Skin epidermis (tissue), 12 donors: Measurements from ENCODE around the gene PHACTR3.

Experiments
- H3K27ac ChIP-seq, 21 experiments: fragments of 200-600 bp; sonication (generic) in 11 of 21; one replicate each; pipeline ENCODE4 v1.5.0; 2020; ENCODE audit warnings: mild to moderate bottlenecking in 3 of 21, inconsistent platforms in 2 of 21, moderate library complexity in 2 of 21
- H3K4me3 ChIP-seq, 7 experiments: fragments of 200-600 bp; sonication (generic) in 2 of 7; one replicate each; pipeline ENCODE4 v1.5.0; 2020; ENCODE audit warnings: inconsistent platforms in 2 of 7, mild to moderate bottlenecking in 2 of 7, moderate library complexity in 1 of 7

PHACTR3 gene

DNA sequence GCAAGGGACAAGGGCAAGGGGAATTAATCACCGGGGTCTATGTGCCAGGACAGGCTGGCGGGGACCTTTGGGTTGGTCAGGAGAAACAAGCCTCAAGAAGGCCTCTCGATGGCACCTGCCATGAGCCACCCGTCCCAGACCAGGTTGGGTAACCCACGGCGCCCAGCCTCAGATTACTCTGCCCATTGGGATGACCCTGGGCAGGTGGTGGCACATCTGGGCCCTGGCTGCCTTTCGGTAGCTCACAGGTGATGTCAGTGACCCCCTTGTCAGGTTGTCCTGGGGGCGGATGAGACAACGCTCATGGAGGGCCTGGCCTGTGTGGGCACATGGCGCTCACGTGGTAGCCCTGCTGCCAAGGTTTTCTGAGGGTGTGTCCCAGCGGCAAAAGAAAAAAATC lies 176.9 kb downstream of the PHACTR3 start:
- H3K27ac ChIP-seq: no peak overlapping the region
- no peak overlapping the region for H3K4me3 ChIP-seq

DNA sequence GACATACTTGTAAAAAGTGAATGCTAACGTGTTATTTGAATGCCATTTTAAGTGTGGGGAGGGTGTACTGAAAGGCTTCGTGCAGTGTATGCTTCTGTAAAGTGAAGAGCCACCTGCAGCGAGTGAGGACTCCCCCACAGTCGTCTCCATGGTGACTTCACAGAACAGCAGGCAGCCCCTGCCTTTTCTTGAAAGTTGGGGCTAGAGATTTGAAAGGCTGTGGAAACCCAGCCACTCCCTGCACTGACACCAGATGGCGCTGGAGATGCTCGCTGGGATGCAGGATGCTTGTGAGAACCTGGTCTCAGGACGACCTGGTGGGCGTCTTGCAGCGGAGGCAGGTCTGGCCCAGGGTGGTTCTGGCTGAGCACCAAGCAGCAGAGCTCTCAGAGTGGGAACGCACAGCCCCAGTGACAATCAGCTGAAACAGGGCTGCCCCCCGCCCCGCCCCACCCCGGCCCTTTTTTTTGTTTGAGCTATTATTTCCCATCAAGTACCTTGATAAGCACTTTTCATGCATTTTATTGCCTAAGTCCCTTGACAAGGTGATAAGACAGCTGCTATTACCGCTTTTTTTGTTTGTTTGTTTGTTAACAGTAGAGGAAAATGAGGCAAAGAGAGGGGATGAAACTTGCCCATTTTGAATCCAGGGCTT lies 178.8 kb downstream of the PHACTR3 start:
- Histone ChIP-seq H3K4me3 (no peak overlapping the region), H3K27ac (no peak overlapping the region)

DNA sequence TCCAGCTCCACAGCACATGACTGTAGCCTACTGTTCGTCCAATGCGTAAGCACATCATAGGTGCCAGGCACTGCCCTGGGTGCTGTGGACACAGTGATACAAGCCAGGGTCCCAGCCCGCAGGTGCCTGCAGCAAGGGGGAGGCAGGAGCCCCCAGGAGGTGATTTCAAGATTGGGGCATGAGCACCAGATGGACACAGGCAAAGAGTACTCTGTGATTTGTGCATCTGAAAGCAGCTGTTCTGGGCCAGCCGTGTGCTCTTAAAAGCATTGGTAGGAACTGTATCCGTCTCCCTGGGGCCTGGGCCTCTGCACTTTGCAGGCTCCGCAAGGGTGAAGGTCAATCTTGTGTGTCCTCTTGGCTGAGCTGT lies 179.3 kb downstream of the PHACTR3 start:
- H3K4me3 ChIP-seq: no peak overlapping the region
- no peak overlapping the region for H3K27ac ChIP-seq

DNA sequence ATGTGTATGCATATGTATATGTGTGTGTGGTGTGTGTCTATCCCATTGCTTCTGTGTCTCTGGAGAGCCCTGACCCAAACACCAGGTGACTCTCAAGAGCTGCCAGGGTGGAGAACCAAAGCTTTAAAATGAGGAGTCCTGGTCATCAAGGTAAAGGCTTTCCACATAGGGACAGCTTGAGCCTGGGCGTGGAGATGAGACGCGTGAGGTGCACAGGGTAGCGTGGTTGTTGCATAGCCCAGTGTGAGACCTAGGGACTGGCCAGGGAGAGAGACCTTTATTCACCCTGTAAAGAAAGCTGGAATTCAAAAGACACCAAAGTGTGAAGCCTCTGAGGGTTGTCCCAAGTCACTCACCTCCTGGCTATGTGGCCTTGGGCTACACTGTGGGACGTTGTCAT lies 180.0 kb downstream of the PHACTR3 start:
- H3K4me3 ChIP-seq: no peak overlapping the region
- no peak overlapping the region for H3K27ac ChIP-seq

DNA sequence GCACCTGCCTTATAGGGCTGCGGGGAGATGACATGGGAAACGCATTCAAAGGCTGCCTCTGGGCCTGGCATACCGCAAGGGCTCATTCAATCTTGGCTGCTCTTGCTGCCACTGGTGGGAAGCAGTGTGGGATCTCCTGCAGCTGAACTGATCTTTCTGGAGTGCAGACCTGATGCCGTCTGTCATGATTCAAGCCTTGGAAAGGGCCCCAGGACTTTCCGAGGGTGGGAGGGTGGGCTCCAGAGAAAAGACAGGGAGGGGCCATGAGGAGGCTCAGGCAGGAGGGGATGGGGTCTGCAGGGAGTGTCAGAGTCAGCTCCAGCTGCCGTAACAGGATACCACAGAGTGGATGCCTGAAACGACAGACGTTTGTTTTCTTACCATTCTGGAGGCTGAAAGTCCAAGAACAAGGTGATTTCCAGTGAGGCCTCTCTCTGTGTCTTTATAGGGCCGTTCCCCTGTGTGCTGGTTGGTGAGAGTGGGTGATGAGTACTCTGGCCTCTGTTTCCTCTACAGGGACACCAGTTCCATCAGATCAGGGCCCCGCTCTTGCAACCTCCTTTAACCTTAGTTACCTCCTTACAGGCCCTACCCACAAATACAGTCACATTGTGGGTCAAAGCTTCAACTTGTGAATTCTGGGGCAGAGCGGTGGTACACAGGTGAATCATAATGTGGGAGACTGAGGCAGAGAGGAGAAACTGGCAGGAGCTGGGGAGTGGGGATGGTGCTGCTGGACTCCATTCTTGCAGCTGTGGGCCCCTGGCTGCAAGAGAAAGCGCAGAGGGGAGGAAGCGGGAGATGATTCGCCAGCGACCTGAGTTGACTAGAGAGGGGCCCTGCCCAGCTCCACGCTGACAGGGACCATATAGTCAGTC lies 180.7 kb downstream of the PHACTR3 start:
- Histone ChIP-seq H3K27ac (no peak overlapping the region), H3K4me3 (no peak overlapping the region)

DNA sequence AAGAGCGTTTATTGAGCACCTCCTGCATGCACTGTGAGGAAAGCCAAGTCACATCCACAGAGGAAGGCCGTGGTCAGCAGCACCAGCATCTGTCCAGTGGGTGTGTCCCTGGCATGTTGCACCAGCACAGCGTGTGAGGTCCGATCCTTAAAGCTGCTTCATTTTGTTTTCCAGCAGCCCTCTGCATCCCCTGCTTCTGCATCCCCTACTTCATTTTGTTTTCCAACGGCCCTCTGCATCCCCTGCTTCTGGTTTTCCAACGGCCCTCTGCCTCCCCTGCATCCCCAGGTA lies 181.3 kb downstream of the PHACTR3 start:
- Histone ChIP-seq H3K4me3 (no peak overlapping the region), H3K27ac (no peak overlapping the region)

DNA sequence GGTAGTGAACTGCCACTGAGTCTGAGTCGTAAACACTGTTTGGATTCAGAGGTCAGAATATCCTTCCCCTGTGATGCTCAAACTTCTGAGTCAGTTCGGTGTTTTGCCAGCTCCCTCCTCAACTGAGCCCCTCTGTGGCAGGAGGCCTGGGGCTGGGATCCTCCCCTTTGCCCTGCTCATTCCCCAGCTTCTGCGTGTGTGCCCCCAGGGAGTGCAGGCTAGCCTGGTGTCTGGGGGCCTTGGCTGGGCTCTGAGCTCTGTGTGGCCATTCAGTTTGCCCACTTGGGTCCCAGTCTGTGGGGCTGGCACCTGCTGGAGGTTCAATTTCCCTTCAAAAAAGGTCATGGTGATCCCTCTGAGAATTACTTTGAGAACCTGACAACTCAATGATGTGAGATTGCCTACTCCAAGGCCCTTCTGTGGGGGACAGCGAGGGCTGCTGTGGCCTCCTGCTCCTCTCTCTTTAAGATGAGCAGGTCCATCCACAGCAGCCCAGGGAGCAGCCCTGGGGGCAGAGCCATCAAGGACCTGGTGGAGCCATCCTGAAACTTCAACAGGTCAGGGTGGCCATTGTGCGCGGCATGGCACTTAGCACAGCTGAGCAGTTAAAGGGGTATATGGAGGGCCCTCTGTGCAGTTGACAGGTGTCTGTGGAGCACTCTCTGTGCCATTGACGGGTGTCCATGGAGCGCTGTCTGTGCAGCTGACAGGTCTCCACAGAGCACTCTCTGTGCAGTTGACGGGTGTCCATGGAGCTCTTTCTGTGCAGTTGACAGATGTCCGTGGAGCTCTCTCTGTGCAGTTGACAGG lies 181.9 kb downstream of the PHACTR3 start:
- no peak overlapping the region for H3K27ac ChIP-seq
- no peak overlapping the region for H3K4me3 ChIP-seq

DNA sequence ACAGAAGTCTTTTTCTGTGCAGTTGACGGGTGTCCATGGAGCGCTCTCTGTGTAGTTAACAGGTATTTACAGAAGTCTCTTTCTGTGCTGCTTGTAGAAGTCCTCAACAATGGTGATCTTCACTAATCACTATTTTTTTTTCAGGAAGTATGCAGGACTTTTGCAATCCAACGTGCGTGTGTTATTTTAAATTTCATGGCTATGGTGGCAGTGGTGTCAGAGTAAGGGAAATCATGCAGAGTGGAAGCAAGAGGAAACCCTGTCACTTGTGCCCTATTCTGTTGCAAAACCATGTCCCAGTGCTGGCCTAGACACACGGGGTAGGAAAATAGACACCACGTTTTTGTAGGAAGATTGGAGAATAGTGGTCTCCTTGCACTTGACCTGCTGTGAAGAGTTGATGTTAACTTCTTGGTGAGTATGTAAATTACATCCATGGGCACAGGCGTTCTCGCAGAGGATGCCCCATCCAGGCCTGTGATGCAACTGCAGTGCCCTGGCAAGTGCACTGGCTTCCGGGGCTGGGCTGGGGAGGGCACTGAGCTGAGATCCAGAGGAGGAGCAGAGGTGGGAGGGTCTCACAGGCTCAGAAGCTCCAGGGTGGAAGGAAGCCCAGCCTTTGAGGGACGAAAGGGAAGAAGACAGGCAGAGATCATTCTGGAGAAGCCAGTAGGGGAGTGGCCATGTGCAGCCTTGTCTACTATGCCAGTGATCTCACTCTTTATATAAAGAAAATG lies 182.6 kb downstream of the PHACTR3 start:
- no peak overlapping the region for H3K4me3 ChIP-seq
- no peak overlapping the region for H3K27ac ChIP-seq

DNA sequence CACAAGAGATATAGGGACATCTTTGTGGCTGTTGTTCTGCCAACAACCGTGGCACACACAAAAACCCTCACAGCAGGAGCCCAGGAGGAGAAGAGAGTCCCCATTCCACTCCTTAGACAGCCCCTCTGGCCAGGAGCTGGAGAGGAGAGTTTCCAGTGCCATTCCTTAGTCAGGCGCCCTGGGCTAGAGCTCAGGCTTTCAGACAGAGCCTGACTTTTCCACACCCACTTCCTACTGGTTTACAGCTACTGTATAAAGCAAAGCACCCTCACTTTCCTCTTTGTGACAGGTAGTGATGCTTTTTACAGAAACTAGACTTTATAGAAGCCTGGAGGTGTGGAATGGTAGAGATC lies 183.2 kb downstream of the PHACTR3 start:
- Histone ChIP-seq H3K27ac (no peak overlapping the region), H3K4me3 (no peak overlapping the region)

DNA sequence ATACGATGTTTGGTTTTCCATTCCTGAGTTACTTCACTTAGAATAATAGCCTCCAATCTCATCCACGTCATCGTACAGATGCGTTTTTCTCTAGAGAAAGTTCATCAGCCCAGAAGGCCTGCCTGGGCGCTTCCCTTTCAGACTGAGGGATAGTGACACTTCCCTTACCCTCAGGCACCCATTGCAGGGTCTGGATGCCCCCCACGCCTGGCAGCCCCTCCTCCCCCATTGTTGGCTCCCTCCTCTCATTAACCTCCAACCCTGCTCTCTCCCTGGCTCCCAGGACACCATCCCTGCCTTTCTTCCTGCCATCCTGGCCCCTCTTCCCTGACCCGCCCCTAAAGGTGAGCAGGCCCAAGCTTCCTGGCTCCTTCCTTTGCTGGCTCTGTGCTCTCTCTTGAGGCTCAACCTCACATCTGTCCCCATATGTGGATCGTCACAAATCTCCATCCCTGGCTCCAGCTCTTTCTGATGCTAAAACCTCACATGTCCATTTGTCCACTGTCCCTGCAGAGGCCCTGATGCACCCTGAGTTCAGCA lies 183.9 kb downstream of the PHACTR3 start:
- Histone ChIP-seq H3K4me3 (no peak overlapping the region), H3K27ac (no peak overlapping the region)

DNA sequence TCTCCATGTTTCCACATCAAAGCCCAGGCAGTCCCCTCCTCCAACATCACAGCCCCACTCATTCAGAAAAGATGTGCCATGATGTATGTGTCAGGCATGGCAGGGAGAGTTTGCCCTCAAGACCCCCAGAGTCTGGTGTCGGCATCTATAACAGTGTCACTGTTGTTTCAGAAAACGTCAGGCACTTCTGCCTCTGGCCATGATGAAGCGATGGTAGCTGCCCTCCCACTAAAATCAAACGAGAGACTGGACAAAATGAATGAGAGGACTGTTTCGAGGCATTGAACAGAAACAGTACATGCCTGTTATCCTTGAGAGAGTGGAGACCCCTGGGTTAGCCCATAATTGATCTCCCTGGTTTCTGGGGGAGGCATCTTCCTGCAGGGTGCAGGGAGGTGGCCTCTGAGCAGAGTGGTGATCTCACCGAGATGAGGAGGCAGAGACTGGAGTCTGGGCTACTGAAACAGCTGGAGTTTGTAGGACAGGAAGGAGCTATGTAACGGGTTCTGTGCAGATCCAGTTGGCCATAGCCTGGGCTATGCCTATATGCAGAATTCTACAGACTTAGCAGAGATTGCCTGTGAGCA lies 184.6 kb downstream of the PHACTR3 start:
- Histone ChIP-seq H3K27ac (no peak overlapping the region), H3K4me3 (no peak overlapping the region)

DNA sequence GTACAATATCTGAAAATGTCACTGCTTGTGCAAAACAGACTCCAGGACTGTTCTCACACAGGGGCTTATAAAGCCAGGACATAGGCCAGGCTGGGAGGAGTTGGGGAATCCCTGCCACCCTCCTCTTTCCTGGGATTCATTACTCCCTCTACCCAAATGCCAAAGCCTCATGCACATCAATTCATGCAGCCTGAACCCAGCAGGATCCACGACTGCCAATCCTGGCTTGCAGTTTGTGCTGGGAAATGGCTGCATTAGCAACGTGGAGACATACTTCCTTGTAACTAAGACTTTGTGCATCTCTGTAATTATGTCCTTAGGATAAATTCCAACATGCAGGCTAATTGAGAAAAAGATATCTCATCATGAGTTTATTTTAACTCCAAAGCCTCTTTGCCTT lies 185.3 kb downstream of the PHACTR3 start:
- Histone ChIP-seq H3K4me3 (no peak overlapping the region), H3K27ac (no peak overlapping the region)

DNA sequence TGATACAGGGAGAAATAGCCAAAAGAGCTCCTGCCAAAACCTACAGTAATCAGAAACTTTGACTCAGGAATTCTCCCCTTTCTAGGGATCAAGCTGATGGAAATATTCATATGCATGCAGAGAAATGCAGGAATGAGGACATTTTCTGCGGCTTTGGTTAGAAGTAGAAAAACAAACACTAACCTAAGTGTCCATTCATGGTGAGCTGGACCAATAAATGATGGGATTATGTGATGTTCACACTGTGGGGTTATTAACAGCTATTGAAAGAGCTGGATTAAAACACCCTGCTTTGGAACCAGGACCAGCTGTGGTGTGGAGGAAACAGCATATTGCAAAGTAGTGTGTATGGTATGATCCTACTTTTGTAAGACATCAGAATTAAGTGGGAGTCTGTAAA lies 186.0 kb downstream of the PHACTR3 start:
- no peak overlapping the region for H3K4me3 ChIP-seq
- H3K27ac ChIP-seq: no peak overlapping the region

DNA sequence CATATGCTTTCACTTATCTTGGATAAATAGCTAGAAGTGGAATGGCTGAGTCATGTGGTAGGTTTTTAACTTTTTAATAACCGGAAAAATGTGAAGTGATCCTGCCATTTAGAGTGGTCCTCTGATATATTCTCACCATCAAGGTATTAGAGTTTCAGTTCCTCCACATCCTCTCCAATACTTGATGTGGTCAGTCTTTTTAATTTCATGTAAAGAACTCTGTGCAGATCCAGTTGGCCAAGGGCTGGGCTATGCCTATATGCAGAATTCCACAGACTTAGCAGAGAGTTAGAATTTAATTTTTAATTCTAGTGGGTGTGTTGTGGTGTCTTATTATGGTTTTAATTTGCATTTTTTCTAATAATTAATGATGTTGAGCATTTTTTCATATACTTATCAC lies 188.0 kb downstream of the PHACTR3 start:
- no peak overlapping the region for H3K4me3 ChIP-seq
- H3K27ac ChIP-seq: no peak overlapping the region

DNA sequence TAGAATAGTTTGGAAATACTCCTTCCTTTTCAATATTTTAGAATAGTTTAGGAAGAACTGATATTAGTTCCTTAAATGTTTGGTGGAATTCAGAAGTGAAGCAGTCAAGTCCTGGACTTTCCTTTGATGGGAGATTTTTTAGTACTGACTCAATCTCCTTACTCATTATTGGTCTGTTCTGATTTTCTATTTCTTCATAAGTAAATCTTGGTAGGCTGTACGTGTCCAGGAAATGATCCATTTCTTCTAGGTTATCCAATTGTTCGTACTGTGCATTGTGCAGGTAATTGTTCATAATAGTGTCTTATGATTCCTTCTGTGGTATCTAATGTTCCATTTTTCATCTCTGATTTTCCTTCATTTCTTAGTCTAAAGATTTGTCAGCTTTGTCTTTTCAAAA lies 190.2 kb downstream of the PHACTR3 start:
- H3K4me3 ChIP-seq: no peak overlapping the region
- no peak overlapping the region for H3K27ac ChIP-seq

DNA sequence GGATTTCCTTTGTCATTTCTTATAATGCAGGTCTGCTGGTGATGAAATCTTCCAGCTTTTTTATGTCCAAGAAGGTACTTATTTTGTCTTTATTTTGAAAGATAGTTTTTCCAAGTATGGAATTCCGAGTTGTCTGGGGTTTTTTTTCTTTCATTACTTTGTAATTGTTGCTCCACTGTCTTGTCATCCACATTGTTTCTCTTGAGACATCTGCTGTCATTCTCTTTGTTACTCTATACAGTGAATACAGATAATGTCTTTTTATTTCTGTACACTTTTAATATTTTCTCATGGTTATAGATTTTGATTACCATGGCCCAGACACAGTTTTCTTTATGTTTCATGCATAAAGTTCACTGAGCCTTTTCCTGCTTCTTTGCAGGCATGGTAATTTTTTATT lies 196.0 kb downstream of the PHACTR3 start:
- Histone ChIP-seq H3K4me3 (no peak overlapping the region), H3K27ac (no peak overlapping the region)

DNA sequence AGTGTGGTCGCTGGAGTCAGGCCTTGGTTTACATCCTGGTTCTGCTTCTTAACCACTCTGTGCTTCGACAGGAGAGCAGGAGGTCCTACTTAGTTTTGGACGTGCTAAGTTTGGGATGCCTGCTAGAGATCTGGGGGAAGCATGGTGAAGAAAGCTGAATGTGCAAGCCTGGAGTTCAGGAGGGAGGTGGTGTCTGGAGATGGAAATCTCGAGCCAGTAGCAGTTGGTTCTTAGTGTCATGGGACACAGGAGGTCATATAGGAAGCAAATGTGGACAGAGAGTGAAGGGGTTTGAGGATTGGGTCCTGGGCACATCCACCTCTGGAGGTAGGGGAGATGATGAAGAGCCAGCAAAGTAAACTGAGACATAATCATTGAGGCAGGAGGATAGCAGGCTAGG lies 197.7 kb downstream of the PHACTR3 start:
- Histone ChIP-seq H3K4me3 (no peak overlapping the region), H3K27ac (no peak overlapping the region)

DNA sequence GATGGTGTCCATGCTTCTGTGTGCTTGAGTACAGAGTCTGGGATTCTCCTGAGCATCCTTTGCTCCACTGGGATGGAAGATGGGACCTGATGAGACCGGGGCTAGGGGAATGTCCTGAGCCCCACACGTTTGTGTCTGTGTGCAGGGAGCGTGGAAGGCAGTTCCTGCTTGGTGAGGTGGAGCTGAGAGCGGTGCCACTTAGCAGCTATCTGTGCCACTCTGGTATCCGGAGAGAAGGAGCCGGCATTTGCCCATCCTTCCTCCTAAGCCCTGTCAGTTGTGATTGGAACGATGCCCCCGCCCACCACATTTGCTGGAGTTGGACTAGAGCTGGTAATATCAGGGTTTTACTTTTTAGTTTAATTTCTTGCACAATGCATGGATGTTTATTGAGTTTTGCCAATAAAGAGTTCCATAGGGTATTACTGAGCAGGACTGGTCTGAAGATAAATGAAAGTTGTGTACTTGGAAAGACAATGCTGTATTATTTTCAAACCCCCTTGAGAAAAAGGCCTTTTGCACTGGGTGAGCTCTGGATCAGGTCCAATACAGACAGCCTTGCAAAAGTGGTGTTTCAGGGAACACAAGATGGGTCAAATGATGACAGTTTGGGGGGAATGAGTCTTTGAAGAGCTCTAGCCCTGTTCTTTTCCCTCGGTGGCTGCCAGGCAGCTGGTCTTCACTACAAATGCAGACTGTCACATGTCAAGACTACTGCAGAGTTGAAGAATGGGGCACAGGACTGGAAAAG lies 198.3 kb downstream of the PHACTR3 start:
- H3K27ac ChIP-seq: no peak overlapping the region

DNA sequence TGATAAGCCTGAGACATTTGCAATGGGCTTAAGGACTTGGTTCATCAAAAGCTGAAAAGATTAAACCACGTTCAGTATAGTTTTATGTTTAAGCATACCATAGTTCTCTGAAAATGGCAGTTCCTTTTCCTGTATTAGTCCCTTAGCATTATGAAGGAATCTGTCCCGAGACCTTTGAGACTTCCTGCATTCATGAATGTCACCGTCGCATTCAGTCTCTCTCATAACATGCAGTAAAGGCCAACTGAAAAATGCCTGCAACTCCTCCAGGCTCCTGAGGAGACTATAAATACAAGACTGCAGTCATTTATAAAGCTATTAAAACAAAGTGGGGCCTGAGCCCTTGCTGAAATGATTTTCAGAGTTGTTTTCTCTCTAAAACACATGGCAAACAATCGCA lies 200.0 kb downstream of the PHACTR3 start:
- no peak overlapping the region for H3K4me3 ChIP-seq
- no peak overlapping the region for H3K27ac ChIP-seq

More for the DNA sequence above, 198.3 kb downstream of the PHACTR3 start:
- no peak overlapping the region for H3K4me3 ChIP-seq
